HepG2 (cell line): ENCODE results near the gene COPZ1. TPM values are rescaled to one million over a fixed set of nuclear protein-coding genes. Genes with fewer than 3 reads are reported as not detected.

ENCODE experiments used
- CHD2 ChIP-seq: IDR thresholded peaks from 2 replicates; pipeline ENCODE4 v1.6.1; 2011; ENCODE audit warnings: low read depth, low read length, improper control_type of control experiment
- CREB1 ChIP-seq, 2 experiments: fragments of 450-650 bp in 1 of 2; IDR thresholded peaks; 2 replicates each; pipeline ENCODE4 v1.6.1; 2016 to 2017; ENCODE audit warnings: control low read depth in 1 of 2, mild to moderate bottlenecking in 1 of 2, missing compliant biosample characterization in 1 of 2, missing genetic modification characterization in 1 of 2
- DMAP1 ChIP-seq: IDR thresholded peaks from 2 replicates; pipeline ENCODE4 v1.6.1; 2016
- EZH2 ChIP-seq: conservative IDR thresholded peaks from 2 replicates; pipeline ENCODE4 v1.6.1; 2012; ENCODE audit warnings: mild to moderate bottlenecking, low read depth, low read length, moderate library complexity
- GZF1 ChIP-seq: sonication (generic); formaldehyde crosslinking; IDR thresholded peaks from 2 replicates; pipeline ENCODE4 v1.5.1; 2020; ENCODE audit warnings: mild to moderate bottlenecking, missing genetic modification reagents
- HNRNPK ChIP-seq: fragments of 200-400 bp; formaldehyde crosslinking; IDR thresholded peaks from 2 replicates; pipeline ENCODE4 v1.6.1; 2018; ENCODE audit warnings: low read length, low read depth, moderate library complexity, mild to moderate bottlenecking; ENCODE audit not compliant: poor library complexity, severe bottlenecking
- HNRNPL ChIP-seq: fragments of 200-400 bp; formaldehyde crosslinking; IDR thresholded peaks from 2 replicates; pipeline ENCODE4 v1.6.1; 2017; ENCODE audit warnings: mild to moderate bottlenecking, low read depth, low read length
- JUND ChIP-seq: sonication (generic); formaldehyde crosslinking; IDR thresholded peaks from 2 replicates; pipeline ENCODE4 v1.8.0; 2022; ENCODE audit warnings: mild to moderate bottlenecking, missing genetic modification reagents
- NFATC3 ChIP-seq: sonication (generic); formaldehyde crosslinking; IDR thresholded peaks from 2 replicates; pipeline ENCODE4 v1.5.1; 2020; ENCODE audit warnings: mild to moderate bottlenecking, missing genetic modification reagents
- NRL ChIP-seq: sonication (generic); formaldehyde crosslinking; IDR thresholded peaks from 2 replicates; pipeline ENCODE4 v1.5.0; 2020; ENCODE audit warnings: missing genetic modification reagents, mild to moderate bottlenecking, moderate library complexity, borderline replicate concordance
- PHF21A ChIP-seq: sonication (generic); formaldehyde crosslinking; IDR thresholded peaks from 2 replicates; pipeline ENCODE4 v1.5.0; 2020; ENCODE audit warnings: mild to moderate bottlenecking, missing genetic modification reagents
- POGZ ChIP-seq: sonication (generic); formaldehyde crosslinking; IDR thresholded peaks from 2 replicates; pipeline ENCODE4 v1.4.0; 2020; ENCODE audit warnings: mild to moderate bottlenecking, missing genetic modification reagents
- ZEB1 ChIP-seq: IDR thresholded peaks from 2 replicates; pipeline ENCODE4 v1.6.1; 2012; ENCODE audit warnings: mild to moderate bottlenecking, low read depth, inconsistent platforms; ENCODE audit not compliant: insufficient replicate concordance
- ZNF230 ChIP-seq: sonication (generic); formaldehyde crosslinking; IDR thresholded peaks from 2 replicates; pipeline ENCODE4 v1.4.0; 2020; ENCODE audit warnings: mild to moderate bottlenecking, missing genetic modification reagents
- ZNF451 ChIP-seq: sonication (generic); formaldehyde crosslinking; IDR thresholded peaks from 2 replicates; pipeline ENCODE4 v1.5.0; 2020; ENCODE audit warnings: mild to moderate bottlenecking, missing genetic modification reagents
- ZNF850 ChIP-seq: sonication (generic); formaldehyde crosslinking; conservative IDR thresholded peaks from 2 replicates; pipeline ENCODE4 v1.9.0; 2021; ENCODE audit warnings: mild to moderate bottlenecking, missing genetic modification reagents
- polyA plus RNA-seq, 8 experiments: library from polyadenylated mRNA; depleted of rRNA in 3 of 8; stranded (reverse) in 7 of 8; unstranded in 1 of 8; fragments of >200 nt; fragmentation: Illumina TruSeq in 4 of 8; extraction: Trizol in 4 of 8; gene quantifications; 2 replicates each; pipeline versions ENCODE4 v1.2.1 to v1.2.3, GENCODE V29; 2011 to 2016; ENCODE audit warnings: low read depth in 4 of 8, missing spikeins in 1 of 8, mixed read lengths in 1 of 8; ENCODE audit not compliant: insufficient read depth in 1 of 8
- total RNA-seq, 5 experiments: library from RNA; depleted of rRNA; stranded (reverse); fragments of >200 nt; fragmentation: Illumina TruSeq; extraction: Trizol; gene quantifications; 2 replicates each; pipeline ENCODE4 v1.2.3, GENCODE V29; 2016; ENCODE audit warnings: low read depth in 1 of 5
- TF ChIP-seq, protein P1 (sequence below): IDR thresholded peaks from 2 replicates; pipeline ENCODE4 v1.6.1; 2016; ENCODE audit warnings: low read depth, control low read depth
- TF ChIP-seq, protein P2 (sequence below): sonication (generic); formaldehyde crosslinking; conservative IDR thresholded peaks from 2 replicates; pipeline ENCODE4 v1.4.0; 2020; ENCODE audit warnings: missing genetic modification reagents
- TF ChIP-seq, protein P3 (sequence below): IDR thresholded peaks from 2 replicates; pipeline ENCODE4 v1.6.1; 2018; ENCODE audit warnings: missing genetic modification reagents
- TF ChIP-seq, protein P4 (sequence below): sonication (generic); formaldehyde crosslinking; IDR thresholded peaks from 2 replicates; pipeline ENCODE4 v1.5.1; 2020; ENCODE audit warnings: missing genetic modification reagents, mild to moderate bottlenecking, borderline replicate concordance
- TF ChIP-seq, protein P5 (sequence below): sonication (generic); formaldehyde crosslinking; IDR thresholded peaks from 2 replicates; pipeline ENCODE4 v1.8.1; 2023; ENCODE audit warnings: mild to moderate bottlenecking, missing genetic modification reagents

The COPZ1 gene
- total and polyA plus RNA-seq, 2 of the 13 experiments (the other 11 are each of a cell fraction or from before 2014, with no cell fraction given) = 125 to 184 TPM

DNA sequence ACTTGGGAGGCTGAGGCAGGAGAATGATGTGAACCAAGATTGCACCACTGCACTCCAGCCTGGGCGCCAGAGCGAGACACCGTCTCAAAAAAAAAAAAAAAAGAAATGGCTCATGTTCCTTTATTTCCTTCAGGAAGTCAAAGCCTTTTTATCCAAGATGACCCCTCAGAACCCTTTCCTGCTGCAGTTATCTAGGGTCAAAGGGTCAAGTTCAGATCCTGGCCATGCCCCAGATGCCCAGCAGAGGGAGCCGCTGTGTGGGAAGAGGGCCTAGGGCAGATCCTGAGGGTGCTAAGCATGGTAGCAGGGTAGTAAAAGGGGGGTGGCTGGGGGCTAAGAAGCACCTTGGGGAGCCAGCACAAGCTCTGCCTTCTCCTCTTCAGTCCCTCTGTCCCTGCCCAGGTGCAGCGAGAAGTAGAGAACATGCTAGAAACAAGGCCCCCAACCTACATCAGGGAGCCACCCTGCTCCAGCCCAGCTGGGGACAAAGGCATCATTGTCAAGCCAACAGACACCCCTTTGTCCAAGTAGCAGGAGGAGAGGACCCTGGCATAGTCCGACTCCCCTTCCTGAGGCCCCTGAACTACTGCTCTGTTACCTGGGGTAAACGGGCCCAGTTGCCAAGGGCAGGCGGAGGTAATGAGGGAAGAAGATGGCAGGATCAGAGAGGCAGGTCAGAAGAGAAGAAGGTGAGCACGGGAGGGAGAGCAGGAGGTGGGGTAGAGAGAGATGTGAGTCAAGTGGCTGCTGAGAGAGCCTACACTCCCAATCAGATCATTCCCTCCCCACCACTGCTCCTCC, 30.6 kb upstream of the COPZ1 start (continued):
- TF ChIP-seq, protein P1, sequence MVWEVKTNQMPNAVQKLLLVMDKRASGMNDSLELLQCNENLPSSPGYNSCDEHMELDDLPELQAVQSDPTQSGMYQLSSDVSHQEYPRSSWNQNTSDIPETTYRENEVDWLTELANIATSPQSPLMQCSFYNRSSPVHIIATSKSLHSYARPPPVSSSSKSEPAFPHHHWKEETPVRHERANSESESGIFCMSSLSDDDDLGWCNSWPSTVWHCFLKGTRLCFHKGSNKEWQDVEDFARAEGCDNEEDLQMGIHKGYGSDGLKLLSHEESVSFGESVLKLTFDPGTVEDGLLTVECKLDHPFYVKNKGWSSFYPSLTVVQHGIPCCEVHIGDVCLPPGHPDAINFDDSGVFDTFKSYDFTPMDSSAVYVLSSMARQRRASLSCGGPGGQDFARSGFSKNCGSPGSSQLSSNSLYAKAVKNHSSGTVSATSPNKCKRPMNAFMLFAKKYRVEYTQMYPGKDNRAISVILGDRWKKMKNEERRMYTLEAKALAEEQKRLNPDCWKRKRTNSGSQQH (CRISPR knock-in tag) = no peak
- TF ChIP-seq, protein P2, sequence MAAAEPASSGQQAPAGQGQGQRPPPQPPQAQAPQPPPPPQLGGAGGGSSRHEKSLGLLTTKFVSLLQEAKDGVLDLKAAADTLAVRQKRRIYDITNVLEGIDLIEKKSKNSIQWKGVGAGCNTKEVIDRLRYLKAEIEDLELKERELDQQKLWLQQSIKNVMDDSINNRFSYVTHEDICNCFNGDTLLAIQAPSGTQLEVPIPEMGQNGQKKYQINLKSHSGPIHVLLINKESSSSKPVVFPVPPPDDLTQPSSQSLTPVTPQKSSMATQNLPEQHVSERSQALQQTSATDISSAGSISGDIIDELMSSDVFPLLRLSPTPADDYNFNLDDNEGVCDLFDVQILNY (CRISPR knock-in tag) = no peak
- TF ChIP-seq, protein P3, sequence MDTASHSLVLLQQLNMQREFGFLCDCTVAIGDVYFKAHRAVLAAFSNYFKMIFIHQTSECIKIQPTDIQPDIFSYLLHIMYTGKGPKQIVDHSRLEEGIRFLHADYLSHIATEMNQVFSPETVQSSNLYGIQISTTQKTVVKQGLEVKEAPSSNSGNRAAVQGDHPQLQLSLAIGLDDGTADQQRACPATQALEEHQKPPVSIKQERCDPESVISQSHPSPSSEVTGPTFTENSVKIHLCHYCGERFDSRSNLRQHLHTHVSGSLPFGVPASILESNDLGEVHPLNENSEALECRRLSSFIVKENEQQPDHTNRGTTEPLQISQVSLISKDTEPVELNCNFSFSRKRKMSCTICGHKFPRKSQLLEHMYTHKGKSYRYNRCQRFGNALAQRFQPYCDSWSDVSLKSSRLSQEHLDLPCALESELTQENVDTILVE (CRISPR knock-in tag) = 0 out of 2 replicates have a peak, but pooled peaks have one; percentile 55
- TF ChIP-seq, protein P4, sequence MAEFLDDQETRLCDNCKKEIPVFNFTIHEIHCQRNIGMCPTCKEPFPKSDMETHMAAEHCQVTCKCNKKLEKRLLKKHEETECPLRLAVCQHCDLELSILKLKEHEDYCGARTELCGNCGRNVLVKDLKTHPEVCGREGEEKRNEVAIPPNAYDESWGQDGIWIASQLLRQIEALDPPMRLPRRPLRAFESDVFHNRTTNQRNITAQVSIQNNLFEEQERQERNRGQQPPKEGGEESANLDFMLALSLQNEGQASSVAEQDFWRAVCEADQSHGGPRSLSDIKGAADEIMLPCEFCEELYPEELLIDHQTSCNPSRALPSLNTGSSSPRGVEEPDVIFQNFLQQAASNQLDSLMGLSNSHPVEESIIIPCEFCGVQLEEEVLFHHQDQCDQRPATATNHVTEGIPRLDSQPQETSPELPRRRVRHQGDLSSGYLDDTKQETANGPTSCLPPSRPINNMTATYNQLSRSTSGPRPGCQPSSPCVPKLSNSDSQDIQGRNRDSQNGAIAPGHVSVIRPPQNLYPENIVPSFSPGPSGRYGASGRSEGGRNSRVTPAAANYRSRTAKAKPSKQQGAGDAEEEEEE = no peak
- TF ChIP-seq ZNF850 = no peak
- no peak for TF ChIP-seq HNRNPL
- TF ChIP-seq JUND (CRISPR knock-in tag) = no peak
- TF ChIP-seq CREB1 (IDR thresholded peaks at IDR 0.05) = no peak
- TF ChIP-seq CREB1 (CRISPR knock-in tag; IDR thresholded peaks at IDR 0.05) = no peak
- TF ChIP-seq, protein P5, sequence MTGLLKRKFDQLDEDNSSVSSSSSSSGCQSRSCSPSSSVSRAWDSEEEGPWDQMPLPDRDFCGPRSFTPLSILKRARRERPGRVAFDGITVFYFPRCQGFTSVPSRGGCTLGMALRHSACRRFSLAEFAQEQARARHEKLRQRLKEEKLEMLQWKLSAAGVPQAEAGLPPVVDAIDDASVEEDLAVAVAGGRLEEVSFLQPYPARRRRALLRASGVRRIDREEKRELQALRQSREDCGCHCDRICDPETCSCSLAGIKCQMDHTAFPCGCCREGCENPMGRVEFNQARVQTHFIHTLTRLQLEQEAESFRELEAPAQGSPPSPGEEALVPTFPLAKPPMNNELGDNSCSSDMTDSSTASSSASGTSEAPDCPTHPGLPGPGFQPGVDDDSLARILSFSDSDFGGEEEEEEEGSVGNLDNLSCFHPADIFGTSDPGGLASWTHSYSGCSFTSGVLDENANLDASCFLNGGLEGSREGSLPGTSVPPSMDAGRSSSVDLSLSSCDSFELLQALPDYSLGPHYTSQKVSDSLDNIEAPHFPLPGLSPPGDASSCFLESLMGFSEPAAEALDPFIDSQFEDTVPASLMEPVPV = no peak
- TF ChIP-seq CHD2 = no peak
- no peak for TF ChIP-seq NRL (CRISPR knock-in tag)
- TF ChIP-seq POGZ (CRISPR knock-in tag) = peak; percentile 35; the same call in 1 of the 2 replicates
- TF ChIP-seq ZNF230 (CRISPR knock-in tag) = 0 out of 2 replicates have a peak, but pooled peaks have one; percentile 37
- TF ChIP-seq EZH2 = no peak
- TF ChIP-seq DMAP1 (CRISPR knock-in tag) = peak; percentile 13; the same call in 1 of the 2 replicates
- TF ChIP-seq NFATC3 (CRISPR knock-in tag) = 0 out of 2 replicates have a peak, but pooled peaks have one; percentile 48
- no peak for TF ChIP-seq GZF1 (CRISPR knock-in tag)
- no peak for TF ChIP-seq ZNF451 (CRISPR knock-in tag)
- TF ChIP-seq ZEB1 = peak; percentile 81
- TF ChIP-seq HNRNPK = no peak
- peak; percentile 81 for TF ChIP-seq PHF21A (CRISPR knock-in tag)
